Lung (tissue), 12 donors: Measurements from ENCODE around the gene CACNB4. TPM values are rescaled to one million over a fixed set of nuclear protein-coding genes. Genes with fewer than 3 reads are reported as not detected.

Experiments used
- ATAC-seq: fragments of 200-7000 bp; cut with Tn5 transposase; one replicate; pipeline ENCODE4 v1.9.1; 2020; ENCODE audit warnings: moderate number of reproducible peaks; ENCODE audit not compliant: insufficient read depth, low FRiP score
- DNase-seq, 3 donors: peaks; one replicate each; pipeline ENCODE4 v3.0.0-alpha.2; 2013 to 2017
- H3K27ac ChIP-seq, 2 donors: one replicate each; pipeline ENCODE4 v1.5.1; 2013; ENCODE audit warnings: mild to moderate bottlenecking in 2 of 2, moderate library complexity in 2 of 2, control low read depth in 1 of 2, inconsistent platforms in 1 of 2, low read depth in 1 of 2, low read length in 1 of 2
- H3K27me3 ChIP-seq, 3 donors: one replicate each; pipeline ENCODE4 v1.5.1; 2013; ENCODE audit warnings: low read length in 2 of 3; ENCODE audit not compliant: control insufficient read depth in 3 of 3, insufficient read depth in 3 of 3
- H3K36me3 ChIP-seq, 4 donors: one replicate each; pipeline ENCODE4 v1.5.1; 2013; ENCODE audit warnings: low read length in 4 of 4, mild to moderate bottlenecking in 1 of 4, moderate library complexity in 1 of 4; ENCODE audit not compliant: control insufficient read depth in 4 of 4, insufficient read depth in 4 of 4
- H3K4me1 ChIP-seq, 5 donors: one replicate each; pipeline ENCODE4 v1.5.1; 2013; ENCODE audit warnings: low read length in 5 of 5, mild to moderate bottlenecking in 2 of 5, moderate library complexity in 1 of 5; ENCODE audit not compliant: control insufficient read depth in 5 of 5, insufficient read depth in 5 of 5
- H3K4me3 ChIP-seq: one replicate; pipeline ENCODE4 v1.5.1; 2013; ENCODE audit warnings: mild to moderate bottlenecking, control low read depth, moderate library complexity
- H3K9ac ChIP-seq, 2 donors: one replicate each; pipeline ENCODE4 v1.5.1; 2013; ENCODE audit warnings: low read length in 2 of 2, control low read depth in 1 of 2; ENCODE audit not compliant: insufficient read depth in 1 of 2
- H3K9me3 ChIP-seq, 4 donors: one replicate each; pipeline ENCODE4 v1.5.1; 2013; ENCODE audit warnings: low read length in 3 of 4, mild to moderate bottlenecking in 1 of 4, moderate library complexity in 1 of 4; ENCODE audit not compliant: control insufficient read depth in 4 of 4, insufficient read depth in 3 of 4
- CTCF ChIP-seq: IDR thresholded peaks from 2 replicates; pipeline ENCODE4 v1.5.1; 2012; ENCODE audit warnings: mild to moderate bottlenecking; ENCODE audit errors: control extremely low read depth, extremely low read depth
- WGBS, 2 donors: extraction: QIAGEN DNeasy Blood & Tissue Kit; methylation state at CpG; one replicate each; pipeline ENCODE4 v1.1.7; 2013; 5-methylcytosine and 5-hydroxymethylcytosine counted together
- polyA plus RNA-seq, 2 donors: library from polyadenylated mRNA; stranded (reverse); fragments of 200-250 nt; gene quantifications; one replicate each; pipeline ENCODE4 v1.2.1, GENCODE V29; 2013
- total RNA-seq, 2 donors: library from RNA; depleted of rRNA in 1 of 2; stranded (reverse); fragments of >200 nt in 1 of 2; gene quantifications; one replicate each; pipeline ENCODE4 v1.2.1, GENCODE V29; 2014 to 2021
- donor health status: control.
- donor health status: control.
- donor health status: Bipolar disorder and iron deficiency.
- donor health status: healthy.
- donor health status: DM: yes; HTN: yes; CAD: no.

Gene CACNB4
- total and polyA plus RNA-seq, 4 donors = 0.57 to 10.9 (median 5.5) TPM

GRCh38 chr2:152050341-152050740, 48.5 kb downstream of the CACNB4 start:
- no peaks in the 10 kb centered on the region for H3K36me3 ChIP-seq
- no peaks in the 10 kb centered on the region for H3K27me3 ChIP-seq
- no peaks in the 10 kb centered on the region for H3K9me3 ChIP-seq
- TF ChIP-seq CTCF = no peak
- ATAC-seq (no peak), DNase-seq (no peak)
- H3K9ac ChIP-seq = no peak overlapping the region
- H3K4me3 ChIP-seq = no peak overlapping the region
- H3K4me1 ChIP-seq = no peaks in the 10 kb centered on the region
- no peak overlapping the region for H3K27ac ChIP-seq
- 54 to 60% methylated on average over 3 of the region's 3 CpGs for WGBS, 2 donors

DNA sequence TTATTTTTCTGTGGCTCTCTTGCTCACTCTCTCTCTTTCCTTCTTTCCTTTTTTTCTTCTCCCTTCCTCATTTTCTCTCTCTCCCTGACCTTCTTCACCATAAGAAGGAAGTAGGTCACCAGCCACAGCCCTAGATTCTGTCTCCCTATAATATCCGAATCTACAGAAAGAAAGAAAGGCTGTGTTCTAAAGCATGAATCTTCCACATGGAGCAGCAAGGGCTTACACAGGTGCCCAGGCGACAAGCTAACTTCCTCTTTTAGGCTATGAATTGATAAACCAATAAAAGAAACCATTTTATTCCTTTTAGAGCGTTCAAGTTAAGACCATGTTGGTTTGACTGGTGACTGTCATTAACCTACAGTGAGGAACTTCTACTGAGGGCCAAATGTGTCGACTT, 49.3 kb downstream of the CACNB4 start:
- no peaks in the 10 kb centered on the region for H3K27me3 ChIP-seq
- no peaks in the 10 kb centered on the region for H3K9me3 ChIP-seq
- ATAC-seq (no peak), DNase-seq (no peak)
- 51 to 75% methylated on average over 4 of the region's 4 CpGs for WGBS, 2 donors
- no peak overlapping the region for H3K9ac ChIP-seq
- no peaks in the 10 kb centered on the region for H3K36me3 ChIP-seq
- H3K4me1 ChIP-seq = no peaks in the 10 kb centered on the region
- no peak overlapping the region for H3K27ac ChIP-seq
- H3K4me3 ChIP-seq = no peak overlapping the region
- no peak for TF ChIP-seq CTCF

DNA sequence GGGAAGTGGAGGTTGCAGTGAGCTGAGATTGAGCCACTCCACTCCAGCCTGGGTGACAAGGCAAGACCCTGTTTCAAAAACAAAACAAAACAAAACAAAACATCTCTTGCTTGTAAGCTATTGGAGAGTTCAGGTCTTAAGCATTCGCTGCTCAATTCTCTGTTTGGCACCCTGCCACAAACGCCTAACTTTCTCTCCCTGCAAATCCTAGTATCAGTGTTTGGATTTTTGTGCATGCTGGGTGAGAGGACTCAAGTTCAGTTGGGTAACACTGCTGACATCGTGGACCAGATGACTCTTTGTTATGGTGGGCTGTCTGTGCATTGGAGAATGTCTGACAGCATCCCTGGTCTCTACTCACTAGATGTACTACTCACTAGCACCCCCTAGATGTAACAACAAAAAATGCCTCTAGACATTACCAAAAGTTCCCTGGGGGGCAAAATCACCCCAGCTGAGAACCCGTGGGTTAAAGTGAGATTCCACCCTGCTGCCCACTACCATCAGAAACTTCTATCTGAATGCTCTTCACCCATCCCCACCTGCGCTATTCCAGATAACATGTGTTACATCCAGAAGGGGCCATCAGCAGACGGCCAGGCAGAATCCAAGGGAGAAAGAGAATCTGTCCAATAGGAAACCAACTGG, 50.9 kb downstream of the CACNB4 start:
- no peaks in the 10 kb centered on the region for H3K27me3 ChIP-seq
- peaks cover 0 to 3% (median 0%) of the 10 kb centered on the region in 5 donors for H3K4me1 ChIP-seq
- 76 to 82% methylated on average over 6 of the region's 6 CpGs for WGBS, 2 donors
- H3K27ac ChIP-seq = no peak overlapping the region
- no peak overlapping the region for H3K9ac ChIP-seq
- TF ChIP-seq CTCF = no peak
- H3K9me3 ChIP-seq = no peaks in the 10 kb centered on the region
- H3K36me3 ChIP-seq = no peaks in the 10 kb centered on the region
- peak; percentile 37 to 54 (median 48) for DNase-seq
- H3K4me3 ChIP-seq = no peak overlapping the region
- ATAC-seq = no peak

DNA sequence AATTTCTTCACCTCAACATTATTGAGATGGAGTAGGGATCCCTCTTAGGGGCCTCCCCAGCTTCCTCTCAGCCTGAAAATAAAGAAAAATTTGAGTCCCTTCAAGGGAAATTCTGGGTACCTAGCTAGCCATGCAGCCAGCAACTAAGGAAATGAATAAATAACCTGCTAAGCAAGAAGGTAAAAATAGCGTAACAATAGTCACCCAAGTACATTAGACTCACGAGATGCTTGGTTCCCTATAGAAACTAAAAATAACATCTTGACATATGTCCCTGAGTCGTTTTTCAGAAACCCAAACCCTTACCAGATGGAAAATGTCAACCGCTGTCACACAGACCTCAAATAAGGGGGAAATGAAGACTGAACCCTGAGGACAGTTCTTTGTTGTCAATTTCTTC, 51.9 kb downstream of the CACNB4 start:
- H3K4me1 ChIP-seq = peaks cover 0 to 7% (median 0%) of the 10 kb centered on the region in 5 donors

More for the DNA sequence above, 51.9 kb downstream of the CACNB4 start:
- H3K27me3 ChIP-seq = no peaks in the 10 kb centered on the region
- 41 to 62% methylated on average over 4 of the region's 4 CpGs for WGBS, 2 donors
- no peak overlapping the region for H3K4me3 ChIP-seq
- H3K27ac ChIP-seq = no peak overlapping the region
- no peak for DNase-seq
- H3K36me3 ChIP-seq = no peaks in the 10 kb centered on the region
- H3K9ac ChIP-seq = no peak overlapping the region
- H3K9me3 ChIP-seq = no peaks in the 10 kb centered on the region
- ATAC-seq = no peak
- TF ChIP-seq CTCF = no peak
